ENCODE measurements around the gene ACTBL2. TPM values are rescaled to one million over a fixed set of nuclear protein-coding genes. Genes with fewer than 3 reads are reported as not detected.

The ACTBL2 gene
- total RNA-seq, 1 experiment from 2014 or later: not detected

- no peak for DNase-seq
- H3K9me3 ChIP-seq: 0 out of 2 replicates have a peak, but pooled peaks cover 4% of the 10 kb centered on the region
- H3K4me3 ChIP-seq (ENCODE audit: low read depth, low read length): no peak overlapping the region
- ChIA-PET POLR2A (no interaction called here), CTCF (no interaction called here)
- H3K4me1 ChIP-seq: peaks cover 34% of the 10 kb centered on the region
- Mint-ChIP-seq H3K27ac (ENCODE audit: unreplicated experiment) (no peak overlapping the region), H3K27me3 (ENCODE audit: insufficient read depth, unreplicated experiment) (no peaks in the 10 kb centered on the region), H3K4me3 (ENCODE audit: unreplicated experiment) (no peak overlapping the region), H3K4me1 (ENCODE audit: low read depth, unreplicated experiment) (peaks cover 27% of the 10 kb centered on the region), H3K36me3 (ENCODE audit: insufficient read depth, unreplicated experiment) (no peaks in the 10 kb centered on the region), H3K9me3 (ENCODE audit: unreplicated experiment) (peaks cover 12% of the 10 kb centered on the region)
- peak in 1 of 2 experiments; percentile 16 for TF ChIP-seq CTCF (IDR thresholded peaks at IDR 0.05; ENCODE audit: insufficient read depth in 1 of 2, low read depth in 1 of 2, low read length in 1 of 2, severe bottlenecking in 1 of 2, unreplicated experiment in 1 of 2)
- no TSS peak for BruUV-seq (replicated peaks)
- H3K36me3 ChIP-seq (ENCODE audit: control insufficient read depth, insufficient read depth, low read length): no peaks in the 10 kb centered on the region
- H3K27me3 ChIP-seq (replicated peaks; ENCODE audit: control insufficient read depth, insufficient read depth, low read length): no peaks in the 10 kb centered on the region
- intact Hi-C loops (cut with micrococcal nuclease; ENCODE audit: unreplicated experiment): no loop called here
Observed at GRCh38 chr5:57432876-57433275, 49.7 kb downstream of the ACTBL2 start.

DNA sequence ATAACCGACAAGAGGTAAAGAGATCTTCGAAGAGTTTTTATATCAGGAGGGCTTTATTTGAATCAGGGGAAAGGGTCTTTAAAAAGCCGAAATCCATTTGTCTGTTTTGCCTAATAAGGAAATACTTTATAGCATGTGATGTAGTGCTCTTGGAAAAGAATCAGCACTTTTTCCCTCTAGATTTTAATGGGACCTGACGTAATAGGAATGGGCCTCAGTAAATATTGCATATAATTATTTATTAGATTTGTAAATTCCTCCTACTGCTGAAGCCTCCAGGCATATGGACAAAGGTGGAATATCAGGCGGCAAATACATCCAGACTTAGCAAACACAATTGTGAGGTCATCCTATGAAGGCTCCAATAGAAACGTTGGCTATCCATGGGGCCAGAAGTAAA lies 50.9 kb downstream of the ACTBL2 start:
- DNase-seq: no peak
- no peak for TF ChIP-seq CTCF (IDR thresholded peaks at IDR 0.05; ENCODE audit: insufficient read depth in 1 of 2, low read depth in 1 of 2, low read length in 1 of 2, severe bottlenecking in 1 of 2, unreplicated experiment in 1 of 2)
- Mint-ChIP-seq H3K4me1 (ENCODE audit: low read depth, unreplicated experiment) (peaks cover 20% of the 10 kb centered on the region), H3K36me3 (ENCODE audit: insufficient read depth, unreplicated experiment) (no peaks in the 10 kb centered on the region), H3K27me3 (ENCODE audit: insufficient read depth, unreplicated experiment) (no peaks in the 10 kb centered on the region), H3K4me3 (ENCODE audit: unreplicated experiment) (no peak overlapping the region), H3K9me3 (ENCODE audit: unreplicated experiment) (peaks cover 12% of the 10 kb centered on the region), H3K27ac (ENCODE audit: unreplicated experiment) (no peak overlapping the region)
- 0 out of 2 replicates have a peak, but pooled peaks cover 4% of the 10 kb centered on the region for H3K9me3 ChIP-seq
- H3K27me3 ChIP-seq (replicated peaks; ENCODE audit: control insufficient read depth, insufficient read depth, low read length): no peaks in the 10 kb centered on the region
- POLR2A ChIA-PET: no interaction called here
- CTCF ChIA-PET: no interaction called here
- H3K4me1 ChIP-seq: peaks cover 32% of the 10 kb centered on the region
- H3K36me3 ChIP-seq (ENCODE audit: control insufficient read depth, insufficient read depth, low read length): no peaks in the 10 kb centered on the region
- BruUV-seq (replicated peaks): no TSS peak
- no peak overlapping the region for H3K4me3 ChIP-seq (ENCODE audit: low read depth, low read length)
- intact Hi-C loops (cut with micrococcal nuclease; ENCODE audit: unreplicated experiment): no loop called here
